ENCODE measurements around the gene HLA-B. TPM values are rescaled to one million over a fixed set of nuclear protein-coding genes. Genes with fewer than 3 reads are reported as not detected.
"Not testable (repeated sequence)": the region's sequence is repeated elsewhere in the genome, so short reads cannot be mapped to it uniquely, and the experiment has no call there.

HLA-B gene
- 100 to 1,000 TPM; 570 to 933 (median 787) TPM for total RNA-seq

DNA sequence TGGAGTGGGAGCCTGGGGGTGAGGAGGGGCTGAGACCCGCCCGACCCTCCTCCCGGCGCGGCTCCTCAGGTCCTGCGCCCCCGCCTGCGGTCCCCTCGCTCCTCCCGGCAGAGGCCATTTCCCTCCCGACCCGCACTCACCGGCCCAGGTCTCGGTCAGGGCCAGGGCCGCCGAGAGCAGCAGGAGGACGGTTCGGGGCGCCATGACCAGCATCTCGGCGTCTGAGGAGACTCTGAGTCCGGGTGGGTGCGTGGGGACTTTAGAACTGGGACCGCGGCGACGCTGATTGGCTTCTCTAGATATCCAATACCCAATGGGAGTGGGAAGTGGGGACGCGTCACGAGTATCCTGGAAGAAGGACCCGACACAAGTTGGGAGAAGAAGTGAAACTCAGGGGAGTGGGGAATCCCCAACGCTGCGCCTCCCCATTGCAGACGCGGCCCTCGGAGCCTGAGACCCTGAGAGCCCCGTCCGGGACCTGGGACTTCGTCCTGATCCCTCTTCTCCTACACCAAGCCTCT lies at the start of gene HLA-B:
TSS of gene HLA-B (minus strand) at position 234 of the 521 bp plus-strand sequence. CDS start at position 213, 21 bp downstream.
- WGBS, 2 donors: 0% methylated on average over 12 to 30 of the region's 39 CpGs
- Histone ChIP-seq H3K36me3 (peaks cover 0 to 18% (median 8%) of the 10 kb centered on the region in 3 donors), H3K9me3 (no peaks in the 10 kb centered on the region), H3K4me1 (peaks cover 0 to 15% (median 0%) of the 10 kb centered on the region in 4 donors), H3K27me3 (no peaks in the 10 kb centered on the region), H3K4me3 (peak within 1 kb of the TSS; percentile 47 to 90 (median 70)), H3K27ac (peak within 1 kb of the TSS in 3 of 4 donors; percentile 87 to 98 (median 91))
- peak; percentile 68 to 81 for DNase-seq (ENCODE audit: low spot score in 2 of 2)
- peak in 1 of 2 donors; percentile 73 for TF ChIP-seq POLR2A (IDR thresholded peaks at IDR 0.05)
- TF ChIP-seq EP300 (IDR thresholded peaks at IDR 0.05): no peak

DNA sequence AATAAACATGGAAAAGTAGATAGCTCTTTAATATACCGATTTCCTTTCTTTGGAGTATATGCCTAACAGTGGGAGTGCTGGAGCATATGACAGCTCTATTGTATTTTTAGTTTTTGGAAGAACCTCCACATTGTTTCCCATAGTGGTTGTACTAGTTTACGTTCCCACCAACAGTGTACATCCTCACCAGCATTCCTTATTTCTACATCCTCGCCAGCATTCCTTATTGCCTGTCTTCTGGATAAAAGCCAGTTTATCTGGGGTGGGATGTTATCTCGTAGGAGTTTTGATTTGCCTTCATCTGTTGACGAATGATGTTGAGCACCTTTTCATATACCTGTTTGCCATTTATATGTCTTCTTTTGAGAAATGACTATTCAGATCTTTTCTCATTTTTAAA lies 49.0 kb upstream of the HLA-B start:
- no peaks in the 10 kb centered on the region for H3K9me3 ChIP-seq
- DNase-seq (ENCODE audit: low spot score in 2 of 2): no peak
- WGBS, 2 donors: 80 to 86% methylated on average over 5 of the region's 5 CpGs
- TF ChIP-seq POLR2A (IDR thresholded peaks at IDR 0.05) (no peak), CTCF (IDR thresholded peaks at IDR 0.05) (no peak), EP300 (IDR thresholded peaks at IDR 0.05) (no peak)
- H3K36me3 ChIP-seq: peaks cover 0 to 6% (median 0%) of the 10 kb centered on the region in 3 donors
- H3K27ac ChIP-seq: no peak overlapping the region
- no peaks in the 10 kb centered on the region for H3K27me3 ChIP-seq
- peaks cover 0 to 63% (median 28%) of the 10 kb centered on the region in 4 donors for H3K4me1 ChIP-seq
- H3K4me3 ChIP-seq: no peak overlapping the region

DNA sequence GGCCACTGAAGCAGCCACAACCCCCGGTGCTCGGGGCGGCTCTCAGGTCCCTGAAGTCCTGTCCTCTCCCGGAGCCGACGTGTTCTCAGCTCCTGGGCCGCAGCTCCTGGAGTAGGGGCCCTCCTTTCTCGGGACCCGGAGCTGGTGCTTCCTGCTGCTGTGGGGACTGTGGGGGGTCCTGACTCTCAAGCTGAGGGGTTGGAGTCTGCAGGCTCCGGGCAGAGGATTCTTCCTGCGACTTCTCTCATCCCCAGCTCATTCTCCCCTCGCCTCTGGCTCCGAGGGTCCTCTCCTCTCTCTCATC lies 47.0 kb upstream of the HLA-B start:
- not testable (repeated sequence) for H3K36me3 ChIP-seq; H3K27me3 ChIP-seq; H3K9me3 ChIP-seq; DNase-seq (ENCODE audit: low spot score in 2 of 2)
- peak overlapping the region; percentile 43 to 87 (median 72) for H3K4me3 ChIP-seq
- 8 to 9% methylated on average over 9 to 13 of the region's 13 CpGs for WGBS, 2 donors
- H3K27ac ChIP-seq: peak overlapping the region in 3 of 4 donors; percentile 97 to 98 (median 98)
- peaks cover 0 to 61% (median 28%) of the 10 kb centered on the region in 4 donors for H3K4me1 ChIP-seq

DNA sequence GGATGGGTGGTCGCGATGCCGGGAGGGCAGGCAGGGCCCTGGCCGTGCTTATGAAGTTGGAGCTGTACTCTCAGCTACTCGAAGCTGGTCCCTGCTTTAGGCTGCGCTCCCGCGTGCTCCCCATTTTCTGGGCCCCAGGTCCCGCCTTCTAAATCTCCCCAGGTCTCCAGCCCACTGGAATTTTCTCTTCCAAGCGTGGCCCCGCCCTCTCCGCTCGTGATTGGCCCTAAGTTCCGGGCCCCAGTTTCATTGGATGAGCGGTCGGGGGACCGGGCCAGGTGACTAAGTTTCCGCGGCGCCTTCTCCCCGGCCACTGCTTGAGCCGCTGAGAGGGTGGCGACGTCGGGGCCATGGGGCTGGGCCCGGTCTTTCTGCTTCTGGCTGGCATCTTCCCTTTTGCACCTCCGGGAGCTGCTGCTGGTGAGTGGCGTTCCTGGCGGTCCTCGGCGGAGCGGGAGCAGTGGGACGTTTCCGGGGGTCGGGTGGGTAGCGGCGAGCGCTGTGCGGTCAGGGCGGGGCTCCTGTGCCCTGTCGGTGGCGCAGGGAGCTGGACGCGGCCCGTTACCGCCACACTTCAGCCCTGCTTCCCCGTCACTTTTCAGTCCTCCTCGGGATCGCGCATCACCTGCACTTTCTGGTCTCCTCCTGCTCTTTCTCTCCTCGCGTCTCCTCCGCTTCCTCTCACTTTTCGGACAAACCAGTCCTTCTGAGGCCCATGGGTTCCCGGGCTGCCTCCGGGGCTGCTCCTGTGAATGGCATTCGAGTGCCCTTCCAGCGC lies 46.5 kb upstream of the HLA-B start, which contains the start of gene MICA:
TSS of gene MICA (plus strand) at position 313 of the 778 bp plus-strand sequence. CDS start at position 351, 38 bp downstream.
- WGBS, 2 donors: 0% methylated on average over 39 to 43 of the region's 58 CpGs
- no peaks in the 10 kb centered on the region for H3K27me3 ChIP-seq
- peak within 1 kb of the TSS; percentile 43 to 87 (median 72) for H3K4me3 ChIP-seq
- no peaks in the 10 kb centered on the region for H3K36me3 ChIP-seq
- peaks cover 0 to 65% (median 28%) of the 10 kb centered on the region in 4 donors for H3K4me1 ChIP-seq
- H3K27ac ChIP-seq: peak within 1 kb of the TSS; percentile 91 to 98 (median 98)
- TF ChIP-seq CTCF (IDR thresholded peaks at IDR 0.05) (peak in 2 of 5 experiments; percentile 22 to 45), EP300 (IDR thresholded peaks at IDR 0.05) (peak; percentile 32 to 63), POLR2A (IDR thresholded peaks at IDR 0.05) (peak; percentile 7 to 78)
- peak; percentile 83 to 84 for DNase-seq (ENCODE audit: low spot score in 2 of 2)
- no peaks in the 10 kb centered on the region for H3K9me3 ChIP-seq

DNA sequence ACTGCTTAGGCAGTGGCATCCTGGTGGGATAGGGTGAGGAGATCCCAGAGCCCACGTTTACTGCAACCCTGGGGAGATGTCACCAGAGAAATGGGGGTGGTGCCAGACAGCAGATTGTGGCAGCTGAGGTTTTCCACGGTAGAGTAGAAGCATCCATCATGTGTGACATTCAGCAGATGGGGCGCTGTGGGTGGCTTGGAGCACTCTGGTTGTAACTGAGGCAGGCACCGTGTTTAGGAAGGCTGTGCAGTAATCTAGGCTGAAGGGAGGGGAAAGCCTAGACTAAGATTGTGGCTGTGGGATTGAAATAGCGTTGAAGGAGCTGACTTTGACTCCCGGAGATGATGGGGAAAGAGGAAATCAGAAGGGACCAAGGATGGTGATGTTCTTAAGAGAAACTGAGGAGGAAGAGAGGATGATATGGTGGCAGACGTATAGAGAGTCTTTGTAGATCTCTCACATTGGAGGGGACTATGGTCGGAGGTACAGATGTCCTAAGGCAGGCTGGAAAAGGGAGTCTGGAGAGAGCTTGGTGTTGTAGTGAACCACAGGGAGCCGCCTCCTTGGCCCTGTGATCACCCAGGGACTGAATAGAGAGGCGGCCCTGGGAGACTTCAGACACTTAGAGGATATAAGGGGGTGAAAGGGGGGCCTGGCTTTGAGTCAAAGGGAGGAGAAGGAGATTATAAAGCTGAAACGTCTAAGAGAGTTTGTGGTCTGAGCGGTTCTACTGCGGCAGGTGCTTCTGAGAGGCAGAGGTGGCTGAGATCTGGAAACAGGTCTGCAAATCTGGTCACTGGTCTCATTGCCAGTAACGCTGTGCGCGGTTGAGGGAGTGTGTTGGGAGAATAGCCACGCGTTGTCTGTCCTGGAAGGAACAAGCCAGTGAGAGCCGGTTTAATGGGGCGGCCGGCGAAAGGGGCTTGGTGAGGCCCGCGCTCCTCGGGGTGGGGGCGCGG lies 45.6 kb upstream of the HLA-B start:
- no peaks in the 10 kb centered on the region for H3K27me3 ChIP-seq
- H3K36me3 ChIP-seq: no peaks in the 10 kb centered on the region
- peak in 1 of 2 donors; percentile 32 for DNase-seq (ENCODE audit: low spot score in 2 of 2)
- peak overlapping the region; percentile 91 to 98 (median 98) for H3K27ac ChIP-seq
- TF ChIP-seq CTCF (IDR thresholded peaks at IDR 0.05) (no peak), POLR2A (IDR thresholded peaks at IDR 0.05) (no peak), EP300 (IDR thresholded peaks at IDR 0.05) (no peak)
- H3K4me3 ChIP-seq: peak overlapping the region; percentile 43 to 87 (median 72)
- peaks cover 0 to 64% (median 23%) of the 10 kb centered on the region in 4 donors for H3K4me1 ChIP-seq
- 13% methylated on average over 27 of the region's 27 CpGs for WGBS, 2 donors
- no peaks in the 10 kb centered on the region for H3K9me3 ChIP-seq
